Ecto neural progenitor cell (in vitro differentiated cells): ENCODE results near the gene RTP4.
"Not testable (repeated sequence)": the region's sequence is repeated elsewhere in the genome, so short reads cannot be mapped to it uniquely, and the experiment has no call there.

Source experiments
- DNase-seq: peaks from one replicate; pipeline ENCODE4 v3.0.0-alpha.2; 2018; ENCODE audit warnings: low spot score

The RTP4 gene

GRCh38 chr3:187369089-187369447, 883 bp downstream of the RTP4 start:
- DNase-seq: no peak

GRCh38 chr3:187370051-187370450, 1.9 kb downstream of the RTP4 start:
- DNase-seq: no peak

- no peak for DNase-seq
These were observed 7.4 kb downstream of the RTP4 start for GRCh38 chr3:187375581-187375980.

GRCh38 chr3:187377842-187378241, 9.7 kb downstream of the RTP4 start:
- DNase-seq: no peak

GRCh38 chr3:187382609-187383151, 14.5 kb downstream of the RTP4 start:
- DNase-seq: no peak

- no peak for DNase-seq
These were observed 15.1 kb downstream of the RTP4 start for GRCh38 chr3:187383246-187383645.

- DNase-seq: no peak
These were observed 17.1 kb downstream of the RTP4 start for GRCh38 chr3:187385296-187385695.

GRCh38 chr3:187396661-187397060, 28.5 kb downstream of the RTP4 start:
- no peak for DNase-seq

GRCh38 chr3:187398955-187399354, 30.8 kb downstream of the RTP4 start:
- no peak for DNase-seq

GRCh38 chr3:187400756-187401155, 32.6 kb downstream of the RTP4 start:
- DNase-seq: no peak

GRCh38 chr3:187401856-187402255, 33.7 kb downstream of the RTP4 start:
- DNase-seq: no peak

- DNase-seq: no peak
These were observed 35.6 kb downstream of the RTP4 start for GRCh38 chr3:187403768-187404288.

GRCh38 chr3:187406927-187407326, 38.7 kb downstream of the RTP4 start:
- DNase-seq: no peak

GRCh38 chr3:187411991-187412781, 44.0 kb downstream of the RTP4 start:
- not testable (repeated sequence) for DNase-seq
